ENCODE data around the gene ZMPSTE24.
A peak's percentile ranks its signal among the peaks of the same experiment; 100 is the strongest.

The ZMPSTE24 gene

DNA sequence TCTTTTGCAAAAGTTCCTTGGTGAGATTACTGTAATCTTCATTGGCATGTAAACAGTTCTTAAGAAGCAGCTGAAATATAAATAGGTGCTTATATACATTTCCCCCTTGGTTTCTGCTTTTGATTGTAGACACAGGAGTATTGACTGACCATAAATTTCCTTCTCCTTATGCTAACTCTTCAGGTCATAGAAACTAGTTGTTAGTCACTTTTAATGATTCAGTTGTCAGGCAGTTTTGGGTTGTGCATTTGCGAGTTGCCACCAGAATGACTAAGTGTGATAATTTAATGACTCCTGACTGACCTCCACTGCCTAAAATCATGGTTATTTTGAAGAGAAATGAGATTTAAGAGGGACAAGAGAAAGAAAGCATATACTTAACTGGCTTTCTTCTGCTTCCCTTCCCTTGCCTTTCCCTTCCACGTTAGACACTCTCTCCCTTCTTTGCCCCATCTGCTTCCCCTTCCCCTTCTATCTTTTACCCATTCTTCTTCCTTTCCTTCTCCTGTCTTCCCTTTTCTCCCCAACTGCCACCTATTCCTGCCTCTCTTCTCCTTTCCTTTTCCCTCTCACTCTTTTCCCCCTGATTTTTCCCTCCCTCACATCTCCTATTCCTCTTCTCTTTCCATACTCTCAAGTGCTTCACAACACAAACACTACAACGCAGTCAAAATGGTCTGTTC, 12.3 kb downstream of the ZMPSTE24 start:
- TF ChIP-seq, protein P1, sequence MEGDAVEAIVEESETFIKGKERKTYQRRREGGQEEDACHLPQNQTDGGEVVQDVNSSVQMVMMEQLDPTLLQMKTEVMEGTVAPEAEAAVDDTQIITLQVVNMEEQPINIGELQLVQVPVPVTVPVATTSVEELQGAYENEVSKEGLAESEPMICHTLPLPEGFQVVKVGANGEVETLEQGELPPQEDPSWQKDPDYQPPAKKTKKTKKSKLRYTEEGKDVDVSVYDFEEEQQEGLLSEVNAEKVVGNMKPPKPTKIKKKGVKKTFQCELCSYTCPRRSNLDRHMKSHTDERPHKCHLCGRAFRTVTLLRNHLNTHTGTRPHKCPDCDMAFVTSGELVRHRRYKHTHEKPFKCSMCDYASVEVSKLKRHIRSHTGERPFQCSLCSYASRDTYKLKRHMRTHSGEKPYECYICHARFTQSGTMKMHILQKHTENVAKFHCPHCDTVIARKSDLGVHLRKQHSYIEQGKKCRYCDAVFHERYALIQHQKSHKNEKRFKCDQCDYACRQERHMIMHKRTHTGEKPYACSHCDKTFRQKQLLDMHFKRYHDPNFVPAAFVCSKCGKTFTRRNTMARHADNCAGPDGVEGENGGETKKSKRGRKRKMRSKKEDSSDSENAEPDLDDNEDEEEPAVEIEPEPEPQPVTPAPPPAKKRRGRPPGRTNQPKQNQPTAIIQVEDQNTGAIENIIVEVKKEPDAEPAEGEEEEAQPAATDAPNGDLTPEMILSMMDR (IDR thresholded peaks at IDR 0.05; ENCODE audit: control insufficient read depth, extremely low read depth, insufficient read depth) = no peak
- no peak overlapping the region for H3K4me3 ChIP-seq (ENCODE audit: low read depth, low read length)
- no peak for DNase-seq (ENCODE audit: low read depth)

DNA sequence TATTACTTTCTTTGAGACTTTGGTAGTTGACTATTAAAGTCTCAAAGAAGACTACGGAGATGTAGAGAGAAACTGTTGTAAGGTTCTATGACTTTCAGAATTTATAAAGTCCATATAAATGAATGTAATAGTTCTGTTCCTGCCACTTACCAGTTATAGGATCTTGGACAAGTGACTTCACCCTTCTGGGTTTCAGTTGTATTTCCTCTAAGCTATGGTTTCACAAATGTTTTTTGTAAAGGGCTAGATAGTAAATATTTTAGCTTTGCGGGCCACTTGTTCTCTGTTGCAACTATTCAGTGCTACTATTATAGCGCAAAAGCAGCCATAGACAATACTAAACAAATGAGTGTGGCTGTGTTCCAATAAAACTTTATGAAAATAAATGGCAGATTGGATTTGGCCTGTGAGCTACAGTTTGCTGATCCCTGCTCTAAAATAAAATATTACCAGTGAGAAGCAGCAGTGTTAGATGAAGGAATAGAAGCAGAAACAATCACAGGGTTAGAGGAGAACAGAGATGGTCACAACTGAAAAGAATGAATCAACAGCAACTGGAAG, 14.7 kb downstream of the ZMPSTE24 start:
- no peak for DNase-seq (ENCODE audit: low read depth)
- H3K4me3 ChIP-seq (ENCODE audit: low read depth, low read length) = no peak overlapping the region

DNA sequence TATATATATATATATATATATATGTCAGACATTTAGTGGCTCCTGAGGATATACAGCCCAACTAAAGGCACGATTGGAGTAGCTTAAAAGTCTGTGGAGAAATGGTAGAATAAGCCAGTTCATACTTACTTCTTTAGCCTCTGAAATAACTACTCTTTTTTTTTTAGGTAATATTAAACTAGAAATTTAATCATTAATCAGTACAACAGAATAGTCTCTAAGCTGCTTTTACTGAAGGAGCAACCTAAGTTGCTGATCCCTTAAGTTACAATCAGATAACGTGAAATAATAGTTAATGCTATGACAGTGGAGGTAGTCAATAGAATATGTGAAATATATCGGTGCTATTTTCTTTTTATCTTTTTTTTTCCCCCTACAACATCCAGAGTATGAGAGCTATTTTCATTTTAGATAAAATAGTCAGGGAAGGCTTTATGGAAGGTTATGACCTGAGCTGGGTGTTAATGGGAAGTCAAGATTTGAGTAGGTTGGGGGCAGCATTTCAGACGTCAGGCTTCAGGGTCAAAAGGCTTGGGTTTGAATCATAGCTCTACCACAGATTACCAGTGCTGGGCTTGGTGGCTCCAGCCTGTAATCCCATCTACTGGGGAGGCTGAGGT, 15.6 kb downstream of the ZMPSTE24 start:
- TF ChIP-seq, protein P1 (IDR thresholded peaks at IDR 0.05; ENCODE audit: control insufficient read depth, extremely low read depth, insufficient read depth) = no peak
- no peak for DNase-seq (ENCODE audit: low read depth)
- no peak overlapping the region for H3K4me3 ChIP-seq (ENCODE audit: low read depth, low read length)

More for the DNA sequence above, 14.7 kb downstream of the ZMPSTE24 start:
- TF ChIP-seq, protein P1 (IDR thresholded peaks at IDR 0.05; ENCODE audit: control insufficient read depth, extremely low read depth, insufficient read depth) = no peak

DNA sequence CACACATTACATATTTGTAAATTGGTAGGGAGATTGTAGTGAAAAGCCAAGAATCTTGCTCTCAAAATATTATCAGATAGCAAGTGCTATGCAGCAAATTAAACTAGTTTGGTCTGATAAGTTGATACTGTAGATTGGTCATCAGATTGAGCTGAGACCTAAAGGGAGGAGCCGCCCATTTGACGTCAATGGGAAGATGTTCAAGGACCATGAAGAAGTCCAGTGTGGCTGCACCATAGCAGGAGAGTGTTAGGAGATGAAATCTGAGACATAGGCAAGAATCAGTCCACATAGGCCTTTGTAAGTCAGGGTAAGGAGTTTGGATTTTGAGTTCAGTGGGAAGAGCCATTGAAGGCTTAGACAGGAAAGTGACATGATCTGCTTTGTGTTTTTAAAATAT, 16.3 kb downstream of the ZMPSTE24 start:
- no peak for DNase-seq (ENCODE audit: low read depth)
- no peak overlapping the region for H3K4me3 ChIP-seq (ENCODE audit: low read depth, low read length)
- TF ChIP-seq, protein P1 (IDR thresholded peaks at IDR 0.05; ENCODE audit: control insufficient read depth, extremely low read depth, insufficient read depth) = no peak

DNA sequence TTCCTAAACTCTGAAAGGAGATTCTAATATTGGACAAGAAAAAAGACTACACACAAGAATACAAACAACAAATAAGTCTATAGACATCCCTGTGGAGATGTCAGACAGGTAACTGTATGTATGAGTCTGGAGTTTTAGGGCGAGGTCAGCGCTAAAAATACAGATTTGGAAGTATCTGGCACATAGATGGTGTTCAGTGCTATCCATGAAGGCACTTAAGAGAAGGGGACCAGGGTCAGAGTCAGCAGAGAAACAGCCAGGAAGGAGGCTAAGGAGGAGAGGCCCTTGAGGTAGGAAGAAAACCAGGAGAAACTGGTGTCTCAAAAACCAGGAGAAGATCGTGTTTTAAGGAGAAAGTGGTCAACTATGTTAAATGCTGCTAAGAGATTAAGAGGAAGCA, 18.1 kb downstream of the ZMPSTE24 start:
- no peak for DNase-seq (ENCODE audit: low read depth)

DNA sequence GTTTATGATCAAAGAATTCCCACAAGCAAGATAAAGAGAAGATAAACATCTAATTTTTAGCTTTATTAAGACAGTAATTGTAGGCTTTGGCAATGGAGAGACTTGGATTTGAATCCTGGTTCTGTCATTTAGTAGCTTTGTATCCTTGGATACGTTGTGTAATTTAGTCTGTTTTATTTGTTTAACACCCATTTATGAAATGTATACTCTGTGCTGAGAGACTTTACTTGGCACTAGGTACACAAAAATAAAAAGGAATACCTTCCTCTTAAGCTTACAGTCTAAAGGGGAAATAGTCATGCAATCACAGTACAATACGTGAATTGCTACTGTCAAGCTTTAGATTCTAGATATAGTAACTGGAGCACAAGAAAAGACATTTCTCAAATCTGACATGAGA, 23.8 kb downstream of the ZMPSTE24 start:
- no peak overlapping the region for H3K4me3 ChIP-seq (ENCODE audit: low read depth, low read length)
- DNase-seq (ENCODE audit: low read depth) = peak; percentile 99
- TF ChIP-seq, protein P1 (IDR thresholded peaks at IDR 0.05; ENCODE audit: control insufficient read depth, extremely low read depth, insufficient read depth) = no peak

More for the DNA sequence above, 18.1 kb downstream of the ZMPSTE24 start:
- H3K4me3 ChIP-seq (ENCODE audit: low read depth, low read length) = no peak overlapping the region
- TF ChIP-seq, protein P1 (IDR thresholded peaks at IDR 0.05; ENCODE audit: control insufficient read depth, extremely low read depth, insufficient read depth) = no peak

All from LNCaP clone FGC (cell line).